ENCODE results near the gene LRBA. TPM values are rescaled to one million over a fixed set of nuclear protein-coding genes. Genes with fewer than 3 reads are reported as not detected.

The LRBA gene
- polyA plus RNA-seq, 1 of the 3 experiments (the other 2 are of a cell fraction): 11.4 TPM

GRCh38 chr4:150256225-150256620 lies 758.9 kb downstream of the LRBA start:
- TF ChIP-seq NFIC (IDR thresholded peaks at IDR 0.05; ENCODE audit: borderline replicate concordance): no peak
- TF ChIP-seq RAD21 (IDR thresholded peaks at IDR 0.05; ENCODE audit: low read length): no peak
- no peak for TF ChIP-seq EZH2phosphoT487 (IDR thresholded peaks at IDR 0.05; ENCODE audit: borderline replicate concordance, low read depth)
- no peak for TF ChIP-seq YY1 (IDR thresholded peaks at IDR 0.05; ENCODE audit: low read depth)
- TF ChIP-seq TEAD4 (IDR thresholded peaks at IDR 0.05; ENCODE audit: borderline replicate concordance, insufficient read depth): no peak
- no peak for TF ChIP-seq GATA2 (CRISPR knock-in tag; IDR thresholded peaks at IDR 0.05)
- no peak for TF ChIP-seq SMC3 (IDR thresholded peaks at IDR 0.05; ENCODE audit: low read depth, low read length)
- TF ChIP-seq FOSL2 (IDR thresholded peaks at IDR 0.05; ENCODE audit: borderline replicate concordance, low read depth): no peak
- TF ChIP-seq MXI1 (IDR thresholded peaks at IDR 0.05; ENCODE audit: low read depth, low read length): no peak
- no peak for TF ChIP-seq USF2 (IDR thresholded peaks at IDR 0.05; ENCODE audit: borderline replicate concordance, low read depth, low read length)
- no peak for TF ChIP-seq GABPA (IDR thresholded peaks at IDR 0.05; ENCODE audit: low read depth)
- TF ChIP-seq REST (IDR thresholded peaks at IDR 0.05; ENCODE audit: low read depth, low read length): no peak
- TF ChIP-seq CHD2 (IDR thresholded peaks at IDR 0.05; ENCODE audit: low read length, partially characterized antibody): no peak
- no peak for TF ChIP-seq NRF1 (IDR thresholded peaks at IDR 0.05; ENCODE audit: low read depth, low read length)
- no peak for TF ChIP-seq ZBTB33 (IDR thresholded peaks at IDR 0.05; ENCODE audit: borderline replicate concordance, low read depth)
- TF ChIP-seq EP300 (IDR thresholded peaks at IDR 0.05; ENCODE audit: borderline replicate concordance in 1 of 2, low read depth in 1 of 2, low read length in 1 of 2): no peak
- TF ChIP-seq PBX3 (IDR thresholded peaks at IDR 0.05): no peak
- Histone ChIP-seq H3K79me2 (ENCODE audit: insufficient read depth) (no peaks in the 10 kb centered on the region), H3K4me3 (ENCODE audit: low read depth in 2 of 2, low read length in 1 of 2) (no peak overlapping the region), H3K36me3 (replicated peaks in 1 of 2; ENCODE audit: control insufficient read depth in 1 of 2, insufficient read depth in 2 of 2, low read length in 1 of 2) (peaks cover 58 to 60% of the 10 kb centered on the region in 2 experiments), H3F3A (replicated peaks; ENCODE audit: insufficient read depth) (peaks cover 19% of the 10 kb centered on the region), H4K20me1 (ENCODE audit: insufficient read depth) (no peaks in the 10 kb centered on the region), H3K4me2 (no peak overlapping the region), H3K9ac (no peak overlapping the region), H3K27ac (ENCODE audit: low read depth in 2 of 2, low read length in 1 of 2) (no peak overlapping the region), H3K9me2 (no peaks in the 10 kb centered on the region), H3K9me3 (no peaks in the 10 kb centered on the region), H3K4me1 (ENCODE audit: control insufficient read depth in 1 of 2, insufficient read depth in 2 of 2, low read depth in 1 of 2, low read length in 1 of 2) (peaks cover 0 to 4% of the 10 kb centered on the region in 2 experiments; a peak in 1 of 4 replicates), H3K27me3 (ENCODE audit: insufficient read depth) (no peaks in the 10 kb centered on the region), H2AFZ (ENCODE audit: low read depth) (no peak overlapping the region)
- ChIA-PET CTCF (interaction anchor here (1.1 to 6.2 kb wide), 2 partner anchors 14 to 245 kb away, joined by 3 to 31 read pairs; no protein-coding TSS in a partner anchor), POLR2A (no interaction called here)
- whole genome bisulfite sequencing (ENCODE audit: low lambda C conversion rate): 95% methylated on average over 15 of the region's 23 CpGs
- DNase-seq: no peak

Measured in SK-N-SH (cell line).